ENCODE measurements around the gene KIF3C.
A peak's percentile ranks its signal among the peaks of the same experiment; 100 is the strongest.

KIF3C gene

DNA sequence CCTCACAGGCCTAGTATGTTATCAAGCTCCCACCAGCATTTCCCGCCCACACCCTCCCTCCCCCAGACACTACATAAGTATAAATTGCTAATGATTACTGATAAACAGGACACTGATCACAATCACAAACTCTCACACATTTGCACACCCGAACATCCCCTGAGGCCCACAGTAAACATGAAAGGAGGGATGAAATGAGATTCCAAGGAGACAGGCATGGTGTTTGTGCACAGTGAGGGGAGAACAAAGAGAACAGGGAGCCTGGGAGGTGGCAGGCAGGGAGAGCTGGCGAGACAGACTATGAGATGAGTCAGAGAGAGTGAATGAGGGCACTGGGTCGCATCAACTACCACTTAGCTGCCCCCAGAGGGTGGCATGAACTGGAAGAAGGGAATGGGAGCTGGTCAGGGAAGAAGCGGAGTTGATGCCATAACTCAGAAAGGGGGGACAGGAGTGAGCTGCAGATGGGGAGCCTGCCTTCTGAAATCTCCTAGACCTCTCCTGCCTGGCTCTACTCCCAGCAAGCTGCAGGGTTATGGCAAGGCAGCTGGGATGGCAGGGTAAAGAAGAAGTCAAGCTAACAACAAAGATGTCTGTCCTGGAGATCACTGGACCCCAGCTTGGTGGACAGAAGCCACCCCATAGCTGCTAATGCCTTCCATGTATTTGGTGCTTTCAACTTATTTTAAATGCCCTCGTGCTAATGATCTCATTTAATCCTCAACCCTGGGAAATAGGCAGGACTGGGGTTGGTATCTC is 5.1 kb downstream of the KIF3C start:
- H3K27ac ChIP-seq (ENCODE audit: extremely low read depth, low read depth, low read length) = no peak overlapping the region
- ChIA-PET POLR2A (interaction anchor here (0.6 kb wide), 1 partner anchor 11 kb away, joined by 3 read pairs; no protein-coding TSS in a partner anchor), CTCF (interaction anchor here (0.6 to 1.7 kb wide), 2 partner anchors 26 to 173 kb away, joined by 3 to 6 read pairs; no protein-coding TSS in a partner anchor)
- no peaks in the 10 kb centered on the region for H3K9me3 ChIP-seq (ENCODE audit: control insufficient read depth, insufficient read depth, low read depth, low read length)
- H3K4me3 ChIP-seq (ENCODE audit: low read depth, low read length) = no peak overlapping the region
- TF ChIP-seq ZNF366 (tag by site-specific recombination; conservative IDR thresholded peaks at IDR 0.05) (0 out of 2 replicates have a peak, but pooled peaks have one; percentile 20), ZNF311 (tag by site-specific recombination; IDR thresholded peaks at IDR 0.05; ENCODE audit: borderline replicate concordance) (no peak), EGR2 (tag by site-specific recombination; IDR thresholded peaks at IDR 0.05; ENCODE audit: low read depth) (peak; percentile 54), ZFHX2 (tag by site-specific recombination; conservative IDR thresholded peaks at IDR 0.05) (peak; percentile 50)
- TF ChIP-seq, protein P1, sequence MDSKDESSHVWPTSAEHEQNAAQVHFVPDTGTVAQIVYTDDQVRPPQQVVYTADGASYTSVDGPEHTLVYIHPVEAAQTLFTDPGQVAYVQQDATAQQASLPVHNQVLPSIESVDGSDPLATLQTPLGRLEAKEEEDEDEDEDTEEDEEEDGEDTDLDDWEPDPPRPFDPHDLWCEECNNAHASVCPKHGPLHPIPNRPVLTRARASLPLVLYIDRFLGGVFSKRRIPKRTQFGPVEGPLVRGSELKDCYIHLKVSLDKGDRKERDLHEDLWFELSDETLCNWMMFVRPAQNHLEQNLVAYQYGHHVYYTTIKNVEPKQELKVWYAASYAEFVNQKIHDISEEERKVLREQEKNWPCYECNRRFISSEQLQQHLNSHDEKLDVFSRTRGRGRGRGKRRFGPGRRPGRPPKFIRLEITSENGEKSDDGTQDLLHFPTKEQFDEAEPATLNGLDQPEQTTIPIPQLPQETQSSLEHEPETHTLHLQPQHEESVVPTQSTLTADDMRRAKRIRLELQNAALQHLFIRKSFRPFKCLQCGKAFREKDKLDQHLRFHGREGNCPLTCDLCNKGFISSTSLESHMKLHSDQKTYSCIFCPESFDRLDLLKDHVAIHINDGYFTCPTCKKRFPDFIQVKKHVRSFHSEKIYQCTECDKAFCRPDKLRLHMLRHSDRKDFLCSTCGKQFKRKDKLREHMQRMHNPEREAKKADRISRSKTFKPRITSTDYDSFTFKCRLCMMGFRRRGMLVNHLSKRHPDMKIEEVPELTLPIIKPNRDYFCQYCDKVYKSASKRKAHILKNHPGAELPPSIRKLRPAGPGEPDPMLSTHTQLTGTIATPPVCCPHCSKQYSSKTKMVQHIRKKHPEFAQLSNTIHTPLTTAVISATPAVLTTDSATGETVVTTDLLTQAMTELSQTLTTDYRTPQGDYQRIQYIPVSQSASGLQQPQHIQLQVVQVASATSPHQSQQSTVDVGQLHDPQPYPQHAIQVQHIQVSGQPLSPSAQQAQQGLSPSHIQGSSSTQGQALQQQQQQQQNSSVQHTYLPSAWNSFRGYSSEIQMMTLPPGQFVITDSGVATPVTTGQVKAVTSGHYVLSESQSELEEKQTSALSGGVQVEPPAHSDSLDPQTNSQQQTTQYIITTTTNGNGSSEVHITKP (tag by site-specific recombination; IDR thresholded peaks at IDR 0.05) = peak; percentile 74
- TF ChIP-seq, protein P2, sequence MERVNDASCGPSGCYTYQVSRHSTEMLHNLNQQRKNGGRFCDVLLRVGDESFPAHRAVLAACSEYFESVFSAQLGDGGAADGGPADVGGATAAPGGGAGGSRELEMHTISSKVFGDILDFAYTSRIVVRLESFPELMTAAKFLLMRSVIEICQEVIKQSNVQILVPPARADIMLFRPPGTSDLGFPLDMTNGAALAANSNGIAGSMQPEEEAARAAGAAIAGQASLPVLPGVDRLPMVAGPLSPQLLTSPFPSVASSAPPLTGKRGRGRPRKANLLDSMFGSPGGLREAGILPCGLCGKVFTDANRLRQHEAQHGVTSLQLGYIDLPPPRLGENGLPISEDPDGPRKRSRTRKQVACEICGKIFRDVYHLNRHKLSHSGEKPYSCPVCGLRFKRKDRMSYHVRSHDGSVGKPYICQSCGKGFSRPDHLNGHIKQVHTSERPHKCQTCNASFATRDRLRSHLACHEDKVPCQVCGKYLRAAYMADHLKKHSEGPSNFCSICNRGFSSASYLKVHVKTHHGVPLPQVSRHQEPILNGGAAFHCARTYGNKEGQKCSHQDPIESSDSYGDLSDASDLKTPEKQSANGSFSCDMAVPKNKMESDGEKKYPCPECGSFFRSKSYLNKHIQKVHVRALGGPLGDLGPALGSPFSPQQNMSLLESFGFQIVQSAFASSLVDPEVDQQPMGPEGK (tag by site-specific recombination; IDR thresholded peaks at IDR 0.05) = peak; percentile 15; the same call in 1 of the 2 replicates
- H3K4me1 ChIP-seq (ENCODE audit: control insufficient read depth, insufficient read depth, low read length) = peaks cover 8% of the 10 kb centered on the region
- H3K36me3 ChIP-seq (ENCODE audit: control insufficient read depth in 2 of 2, insufficient read depth in 1 of 2, low read length in 2 of 2) = peaks cover 0 to 11% of the 10 kb centered on the region in 2 experiments; a peak in 2 of 3 replicates

DNA sequence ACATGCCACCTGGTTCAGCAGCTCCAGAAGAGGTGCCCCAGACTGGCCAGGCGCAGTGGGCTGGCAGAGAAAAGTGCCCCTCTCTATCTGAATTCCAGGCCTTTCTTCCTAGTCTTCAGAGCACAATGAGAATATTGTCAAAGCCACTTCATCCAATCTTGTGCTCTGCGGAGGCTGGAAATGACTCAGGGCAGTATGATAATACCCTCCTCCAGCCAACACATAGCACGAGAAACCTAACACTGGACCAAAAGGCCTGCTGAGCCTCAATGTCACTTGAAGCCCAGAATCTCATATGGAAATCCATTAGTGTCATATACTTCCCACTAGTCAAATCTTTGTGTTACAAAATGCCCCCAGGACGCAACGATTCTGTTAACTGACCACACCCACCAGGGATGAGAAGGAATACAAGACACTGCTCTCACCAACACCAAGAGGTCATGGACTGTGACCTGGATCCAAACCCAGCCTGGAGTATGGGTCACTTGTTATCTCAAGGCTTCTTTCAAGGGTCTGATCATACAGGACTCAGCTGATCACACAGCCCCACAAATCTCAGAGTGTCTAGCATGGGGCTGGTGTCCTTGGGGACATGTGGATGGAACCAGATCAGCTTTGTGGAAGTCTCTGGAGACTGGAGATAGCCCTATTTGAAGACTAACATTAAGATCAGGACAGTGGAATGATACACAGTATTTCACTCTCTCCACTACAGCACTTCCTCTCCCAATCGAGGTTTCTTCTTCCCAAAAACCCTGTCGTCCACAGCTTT is 10.1 kb downstream of the KIF3C start:
- no peak overlapping the region for H3K4me3 ChIP-seq (ENCODE audit: low read depth, low read length)
- H3K9me3 ChIP-seq (ENCODE audit: control insufficient read depth, insufficient read depth, low read depth, low read length) = no peaks in the 10 kb centered on the region
- no peak overlapping the region for H3K27ac ChIP-seq (ENCODE audit: extremely low read depth, low read depth, low read length)
- peaks cover 0 to 4% of the 10 kb centered on the region in 2 experiments; a peak in 2 of 3 replicates for H3K36me3 ChIP-seq (ENCODE audit: control insufficient read depth in 2 of 2, insufficient read depth in 1 of 2, low read length in 2 of 2)
- TF ChIP-seq ZNF223 (tag by site-specific recombination; IDR thresholded peaks at IDR 0.05) = no peak
- no peak for TF ChIP-seq ZNF391 (tag by site-specific recombination; IDR thresholded peaks at IDR 0.05; ENCODE audit: borderline replicate concordance, low read depth)
- TF ChIP-seq, protein P3, sequence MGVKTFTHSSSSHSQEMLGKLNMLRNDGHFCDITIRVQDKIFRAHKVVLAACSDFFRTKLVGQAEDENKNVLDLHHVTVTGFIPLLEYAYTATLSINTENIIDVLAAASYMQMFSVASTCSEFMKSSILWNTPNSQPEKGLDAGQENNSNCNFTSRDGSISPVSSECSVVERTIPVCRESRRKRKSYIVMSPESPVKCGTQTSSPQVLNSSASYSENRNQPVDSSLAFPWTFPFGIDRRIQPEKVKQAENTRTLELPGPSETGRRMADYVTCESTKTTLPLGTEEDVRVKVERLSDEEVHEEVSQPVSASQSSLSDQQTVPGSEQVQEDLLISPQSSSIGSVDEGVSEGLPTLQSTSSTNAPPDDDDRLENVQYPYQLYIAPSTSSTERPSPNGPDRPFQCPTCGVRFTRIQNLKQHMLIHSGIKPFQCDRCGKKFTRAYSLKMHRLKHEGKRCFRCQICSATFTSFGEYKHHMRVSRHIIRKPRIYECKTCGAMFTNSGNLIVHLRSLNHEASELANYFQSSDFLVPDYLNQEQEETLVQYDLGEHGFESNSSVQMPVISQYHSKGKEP (tag by site-specific recombination; IDR thresholded peaks at IDR 0.05) = no peak
- H3K4me1 ChIP-seq (ENCODE audit: control insufficient read depth, insufficient read depth, low read length) = no peaks in the 10 kb centered on the region
- CTCF ChIA-PET = interaction anchor here (1.0 to 2.0 kb wide), 4 partner anchors 9 to 116 kb away, joined by 3 to 9 read pairs (median 6); partner anchors contain the start of gene KIF3C
- POLR2A ChIA-PET = interaction anchor here (1.0 to 1.4 kb wide), 2 partner anchors 9 to 10 kb away, joined by 3 to 4 read pairs; partner anchors contain the start of gene KIF3C

DNA sequence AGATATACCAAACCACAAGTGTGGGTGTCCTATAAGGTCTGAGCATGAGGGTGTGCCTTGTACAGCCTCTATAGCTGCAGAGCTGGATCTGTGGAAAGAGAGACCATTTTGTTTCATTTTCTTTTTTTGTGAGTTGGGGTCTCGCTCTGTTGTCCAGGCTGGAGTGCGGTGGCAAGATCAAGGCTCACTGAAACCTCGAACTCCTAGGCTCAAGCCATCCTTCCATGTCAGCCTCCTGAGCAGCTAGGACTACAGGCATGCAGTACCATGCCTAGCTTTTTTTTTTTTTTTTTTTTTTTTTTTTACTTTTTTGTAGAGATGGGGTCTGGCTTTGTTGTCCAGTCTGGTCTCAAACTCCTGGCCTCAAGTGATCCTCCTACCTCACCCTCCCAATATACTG is 10.7 kb downstream of the KIF3C start:
- Histone ChIP-seq H3K27ac (ENCODE audit: extremely low read depth, low read depth, low read length) (no peak overlapping the region), H3K9me3 (ENCODE audit: control insufficient read depth, insufficient read depth, low read depth, low read length) (no peaks in the 10 kb centered on the region), H3K36me3 (ENCODE audit: control insufficient read depth in 2 of 2, insufficient read depth in 1 of 2, low read length in 2 of 2) (peaks cover 0 to 4% of the 10 kb centered on the region in 2 experiments; a peak in 2 of 3 replicates), H3K4me3 (ENCODE audit: low read depth, low read length) (no peak overlapping the region), H3K4me1 (ENCODE audit: control insufficient read depth, insufficient read depth, low read length) (no peaks in the 10 kb centered on the region)
- POLR2A ChIA-PET = interaction anchor here (0.6 to 1.0 kb wide), 2 partner anchors 11 to 263 kb away, joined by 3 to 4 read pairs; partner anchors contain the start of gene KIF3C
- TF ChIP-seq, protein P4, sequence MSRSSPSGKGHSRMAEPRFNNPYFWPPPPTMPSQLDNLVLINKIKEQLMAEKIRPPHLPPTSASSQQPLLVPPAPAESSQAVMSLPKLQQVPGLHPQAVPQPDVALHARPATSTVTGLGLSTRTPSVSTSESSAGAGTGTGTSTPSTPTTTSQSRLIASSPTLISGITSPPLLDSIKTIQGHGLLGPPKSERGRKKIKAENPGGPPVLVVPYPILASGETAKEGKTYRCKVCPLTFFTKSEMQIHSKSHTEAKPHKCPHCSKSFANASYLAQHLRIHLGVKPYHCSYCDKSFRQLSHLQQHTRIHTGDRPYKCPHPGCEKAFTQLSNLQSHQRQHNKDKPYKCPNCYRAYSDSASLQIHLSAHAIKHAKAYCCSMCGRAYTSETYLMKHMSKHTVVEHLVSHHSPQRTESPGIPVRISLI (tag by site-specific recombination; IDR thresholded peaks at IDR 0.05) = peak; percentile 55; the same call in 1 of the 2 replicates
- no peak for TF ChIP-seq ZNF140 (tag by site-specific recombination; IDR thresholded peaks at IDR 0.05)
- CTCF ChIA-PET = interaction anchor here (0.6 to 2.0 kb wide), 5 partner anchors 8 to 606 kb away, joined by 3 to 9 read pairs (median 3); no protein-coding TSS in a partner anchor

Measured in HEK293 (cell line).